Gastroesophageal sphincter (tissue), 4 donors: Measurements from ENCODE around the gene MINDY2. TPM values are rescaled to one million over a fixed set of nuclear protein-coding genes. Genes with fewer than 3 reads are reported as not detected.

ENCODE experiments used
- ATAC-seq: fragments of 150-250 bp; one replicate; pipeline ENCODE4 v1.9.1; 2016; ENCODE audit warnings: mild to moderate bottlenecking, moderate library complexity
- H3K27ac ChIP-seq, 4 donors: fragments of 200-600 bp; sonication (generic) in 3 of 4; 1 replicate in 3 of 4; 2 replicates in 1 of 4; pipeline ENCODE4 v1.5.1; 2016 to 2019
- H3K27me3 ChIP-seq: fragments of 200-600 bp; sonication (generic); one replicate; pipeline ENCODE4 v1.5.1; 2019
- H3K36me3 ChIP-seq, 2 donors: fragments of 200-600 bp; sonication (generic); one replicate each; pipeline ENCODE4 v1.5.1; 2019; ENCODE audit warnings: control low read depth in 1 of 2
- H3K4me1 ChIP-seq, 3 donors: fragments of 200-600 bp; sonication (generic); 1 replicate in 2 of 3; 2 replicates in 1 of 3; pipeline ENCODE4 v1.5.1; 2016 to 2019; ENCODE audit warnings: control low read depth in 2 of 3
- H3K4me3 ChIP-seq, 2 donors: fragments of 200-600 bp; sonication (generic); one replicate each; pipeline ENCODE4 v1.5.1; 2019; ENCODE audit warnings: mild to moderate bottlenecking in 1 of 2, moderate library complexity in 1 of 2
- H3K9me3 ChIP-seq, 3 donors: fragments of 200-600 bp; sonication (generic); one replicate each; pipeline ENCODE4 v1.5.1; 2017 to 2019; ENCODE audit warnings: control low read depth in 2 of 3
- EP300 ChIP-seq: sonication (generic); formaldehyde crosslinking; IDR thresholded peaks from one replicate; pipeline ENCODE4 v1.6.1; 2017; ENCODE audit warnings: antibody characterized with exemption, mild to moderate bottlenecking
- POLR2A ChIP-seq, 2 donors: fragments of 450-650 bp; IDR thresholded peaks; one replicate each; pipeline ENCODE4 v1.6.1; 2017; ENCODE audit warnings: antibody characterized with exemption in 2 of 2, mild to moderate bottlenecking in 2 of 2, moderate library complexity in 1 of 2
- POLR2AphosphoS5 ChIP-seq: sonication (generic); formaldehyde crosslinking; IDR thresholded peaks from one replicate; pipeline ENCODE4 v1.6.1; 2017; ENCODE audit warnings: antibody characterized with exemption
- WGBS, 2 donors: methylation state at CpG; one replicate each; pipeline ENCODE4 v1.1.5; 2018; ENCODE audit warnings: low coverage in 1 of 2; 5-methylcytosine and 5-hydroxymethylcytosine counted together
- total RNA-seq, 4 donors: library from RNA; depleted of rRNA; stranded (reverse); fragments of >200 nt; gene quantifications; one replicate each; pipeline ENCODE4 v1.1.0, GENCODE V29; 2016
- TF ChIP-seq, protein P1 (sequence below), 4 experiments: fragments of 200-600 bp in 2 of 4; fragments of 450-650 bp in 2 of 4; sonication (generic) in 1 of 4; IDR thresholded peaks; one replicate each; pipeline ENCODE4 v1.5.1; 2017 to 2019; ENCODE audit warnings: antibody characterized with exemption in 4 of 4, mild to moderate bottlenecking in 2 of 4, moderate library complexity in 2 of 4

Gene MINDY2
- total RNA-seq, 4 donors from 2014 or later = 28.6 to 44.4 (median 38.4) TPM

DNA sequence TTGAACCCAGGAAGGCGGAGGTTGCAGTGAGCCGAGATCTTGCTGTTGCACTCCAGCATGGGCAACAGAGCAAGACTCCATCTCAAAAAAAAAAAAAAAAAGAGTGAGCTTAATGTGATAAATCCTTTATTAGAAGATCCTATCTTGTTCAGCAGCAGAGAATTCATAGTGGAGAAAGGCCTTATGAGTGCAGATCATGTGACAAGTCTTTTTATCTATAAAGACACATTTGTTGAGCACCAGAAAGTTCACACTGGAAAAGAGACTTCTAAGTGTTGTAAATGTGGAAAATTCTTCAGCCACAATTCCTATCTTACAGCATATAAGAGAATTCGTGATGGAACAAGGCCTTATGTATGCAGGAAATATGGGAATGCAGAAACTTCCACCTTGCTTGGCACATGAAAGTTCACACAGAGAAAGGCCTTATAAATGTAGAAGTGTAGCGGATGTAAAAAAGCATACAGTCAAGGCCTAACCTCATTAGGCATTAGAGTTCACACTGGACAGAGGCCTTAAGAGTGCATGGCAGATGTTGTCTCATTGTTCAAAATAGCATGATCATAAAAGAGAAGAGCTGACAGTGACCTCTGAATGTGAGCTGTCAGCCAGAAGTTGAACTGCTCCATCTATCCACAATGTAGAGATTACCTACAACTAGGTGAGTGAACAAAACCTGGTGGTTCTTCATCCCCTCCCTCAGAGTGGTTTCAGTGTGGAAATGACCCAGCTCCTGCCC lies 38.3 kb upstream of the MINDY2 start:
- Histone ChIP-seq H3K27ac (no peak overlapping the region), H3K36me3 (no peaks in the 10 kb centered on the region), H3K4me1 (peaks cover 0 to 46% (median 8%) of the 10 kb centered on the region in 3 donors), H3K9me3 (no peaks in the 10 kb centered on the region), H3K4me3 (no peak overlapping the region), H3K27me3 (no peaks in the 10 kb centered on the region)
- TF ChIP-seq POLR2A (IDR thresholded peaks at IDR 0.05) = no peak
- TF ChIP-seq EP300 = no peak
- no peak for TF ChIP-seq POLR2AphosphoS5
- TF ChIP-seq, protein P1, sequence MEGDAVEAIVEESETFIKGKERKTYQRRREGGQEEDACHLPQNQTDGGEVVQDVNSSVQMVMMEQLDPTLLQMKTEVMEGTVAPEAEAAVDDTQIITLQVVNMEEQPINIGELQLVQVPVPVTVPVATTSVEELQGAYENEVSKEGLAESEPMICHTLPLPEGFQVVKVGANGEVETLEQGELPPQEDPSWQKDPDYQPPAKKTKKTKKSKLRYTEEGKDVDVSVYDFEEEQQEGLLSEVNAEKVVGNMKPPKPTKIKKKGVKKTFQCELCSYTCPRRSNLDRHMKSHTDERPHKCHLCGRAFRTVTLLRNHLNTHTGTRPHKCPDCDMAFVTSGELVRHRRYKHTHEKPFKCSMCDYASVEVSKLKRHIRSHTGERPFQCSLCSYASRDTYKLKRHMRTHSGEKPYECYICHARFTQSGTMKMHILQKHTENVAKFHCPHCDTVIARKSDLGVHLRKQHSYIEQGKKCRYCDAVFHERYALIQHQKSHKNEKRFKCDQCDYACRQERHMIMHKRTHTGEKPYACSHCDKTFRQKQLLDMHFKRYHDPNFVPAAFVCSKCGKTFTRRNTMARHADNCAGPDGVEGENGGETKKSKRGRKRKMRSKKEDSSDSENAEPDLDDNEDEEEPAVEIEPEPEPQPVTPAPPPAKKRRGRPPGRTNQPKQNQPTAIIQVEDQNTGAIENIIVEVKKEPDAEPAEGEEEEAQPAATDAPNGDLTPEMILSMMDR (IDR thresholded peaks at IDR 0.05) = no peak
- WGBS, 2 donors = 93 to 95% methylated on average over 2 to 4 of the region's 4 CpGs
- no peak for ATAC-seq

DNA sequence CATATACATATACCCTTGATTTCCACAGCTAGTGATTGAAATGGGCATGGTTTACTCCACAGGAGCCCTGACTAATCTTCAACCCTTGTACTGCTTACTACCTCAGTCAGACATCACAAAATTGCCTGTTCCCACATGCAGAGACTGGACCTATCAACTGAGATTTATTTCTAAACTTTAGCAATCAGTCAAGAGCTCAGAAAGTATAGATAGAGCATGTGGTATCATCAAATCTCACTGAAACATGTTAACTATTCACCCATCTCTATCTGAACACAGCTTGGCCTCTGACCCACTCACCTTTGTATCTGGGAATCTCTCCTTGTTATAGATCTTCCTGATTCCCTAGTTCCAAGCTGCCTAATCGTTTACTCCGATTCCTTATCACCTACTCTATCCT lies 36.2 kb upstream of the MINDY2 start:
- Histone ChIP-seq H3K27ac (no peak overlapping the region), H3K36me3 (no peaks in the 10 kb centered on the region), H3K4me1 (peaks cover 0 to 56% (median 12%) of the 10 kb centered on the region in 3 donors), H3K9me3 (no peaks in the 10 kb centered on the region), H3K4me3 (no peak overlapping the region), H3K27me3 (no peaks in the 10 kb centered on the region)
- ATAC-seq = no peak
- 63 to 74% methylated on average over 2 of the region's 2 CpGs for WGBS, 2 donors
- TF ChIP-seq POLR2AphosphoS5 = no peak
- TF ChIP-seq, protein P1 (IDR thresholded peaks at IDR 0.05) = no peak
- no peak for TF ChIP-seq POLR2A (IDR thresholded peaks at IDR 0.05)
- no peak for TF ChIP-seq EP300

DNA sequence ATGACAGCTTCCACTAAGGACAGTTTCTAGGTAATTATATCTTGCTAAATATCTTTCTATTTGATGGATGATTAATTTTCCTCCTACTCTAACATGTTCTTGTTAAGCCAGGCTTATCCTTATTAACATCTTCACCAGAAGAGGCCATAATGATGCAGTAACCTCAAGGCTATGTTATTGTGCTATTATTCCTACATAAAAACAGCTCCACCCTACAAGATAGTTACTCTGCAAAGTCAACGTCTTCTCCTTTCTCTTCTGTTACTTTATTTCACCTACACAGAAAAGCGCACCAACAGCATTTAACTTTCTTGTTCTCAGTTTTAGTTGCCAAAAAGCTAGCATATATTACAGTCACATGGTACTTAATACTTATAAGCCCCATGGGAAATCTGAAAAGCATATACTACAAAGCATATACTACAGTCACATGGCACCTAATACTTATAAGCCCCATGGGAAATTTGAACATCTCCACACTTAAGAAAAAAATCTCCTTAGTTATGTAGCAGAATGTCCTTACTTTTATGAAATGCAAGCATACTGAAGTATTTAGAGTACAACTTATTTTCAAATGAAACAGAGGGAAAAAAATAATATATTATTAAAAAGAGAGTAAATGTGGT lies 35.0 kb upstream of the MINDY2 start:
- H3K4me1 ChIP-seq = peaks cover 0 to 56% (median 15%) of the 10 kb centered on the region in 3 donors
- no peak for ATAC-seq
- H3K9me3 ChIP-seq = no peaks in the 10 kb centered on the region
- no peak overlapping the region for H3K27ac ChIP-seq
- no peak overlapping the region for H3K4me3 ChIP-seq
- WGBS, 2 donors = 65 to 76% methylated on average over 2 of the region's 2 CpGs
- no peaks in the 10 kb centered on the region for H3K27me3 ChIP-seq
- no peaks in the 10 kb centered on the region for H3K36me3 ChIP-seq
- TF ChIP-seq POLR2A (IDR thresholded peaks at IDR 0.05) = no peak
- no peak for TF ChIP-seq EP300
- no peak for TF ChIP-seq POLR2AphosphoS5
- TF ChIP-seq, protein P1 (IDR thresholded peaks at IDR 0.05) = no peak

DNA sequence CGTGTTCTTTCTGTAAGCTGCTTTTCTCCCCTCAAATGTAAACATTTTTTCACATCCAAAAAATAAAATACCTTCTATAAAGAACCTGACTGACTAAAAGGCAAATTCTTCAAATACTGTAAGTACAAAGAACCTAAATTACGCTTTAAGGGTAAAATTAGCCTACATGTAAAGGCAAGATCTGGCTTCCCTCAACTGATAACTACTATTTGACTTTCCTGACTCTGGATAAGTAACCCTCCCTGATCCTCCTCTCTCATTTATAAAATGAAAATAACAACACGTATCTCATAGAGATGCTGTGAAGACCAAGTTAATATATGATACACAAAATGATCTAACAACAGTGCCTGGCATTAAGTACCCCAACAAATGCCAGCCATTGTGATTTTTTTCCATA lies 33.8 kb upstream of the MINDY2 start:
- H3K9me3 ChIP-seq = no peaks in the 10 kb centered on the region
- no peaks in the 10 kb centered on the region for H3K27me3 ChIP-seq
- ATAC-seq = no peak
- no peaks in the 10 kb centered on the region for H3K36me3 ChIP-seq
- H3K4me1 ChIP-seq = peaks cover 0 to 55% (median 10%) of the 10 kb centered on the region in 3 donors
- no peak for TF ChIP-seq POLR2AphosphoS5
- H3K27ac ChIP-seq = no peak overlapping the region
- 84 to 92% methylated on average over 3 of the region's 3 CpGs for WGBS, 2 donors
- no peak overlapping the region for H3K4me3 ChIP-seq

DNA sequence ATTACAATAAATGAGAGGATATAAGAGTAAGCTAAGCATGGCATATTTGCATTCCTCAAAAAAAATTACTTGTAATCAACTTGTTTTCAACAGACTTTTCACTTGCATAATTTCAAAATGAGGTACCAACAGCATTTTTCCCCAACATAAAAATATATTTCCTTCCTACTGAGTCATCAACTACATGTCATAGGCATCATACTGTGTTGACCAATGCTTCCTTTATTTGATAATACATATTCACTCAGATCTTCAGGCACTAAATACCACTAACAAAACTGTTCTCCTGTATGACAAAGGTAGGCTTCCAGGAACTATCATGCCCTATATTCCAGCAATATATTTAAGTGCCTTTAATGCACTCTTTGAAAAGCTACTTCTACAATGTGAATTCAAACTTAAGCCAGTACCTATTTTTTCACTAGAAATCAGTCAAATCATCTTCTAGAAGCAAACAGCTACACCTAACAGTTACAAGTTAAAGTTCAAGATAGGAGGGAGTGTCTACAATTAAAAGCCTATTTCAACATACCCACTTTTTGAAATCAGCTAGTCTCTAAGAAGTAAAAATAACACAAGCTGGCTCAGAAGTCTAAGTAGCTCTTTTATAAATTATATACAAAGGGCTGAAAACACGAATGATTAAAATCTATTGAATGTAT lies 32.9 kb upstream of the MINDY2 start:
- no peak for ATAC-seq
- H3K36me3 ChIP-seq = no peaks in the 10 kb centered on the region
- no peak for TF ChIP-seq POLR2AphosphoS5
- no peak for TF ChIP-seq EP300
- no peak for TF ChIP-seq POLR2A (IDR thresholded peaks at IDR 0.05)
- TF ChIP-seq, protein P1 (IDR thresholded peaks at IDR 0.05) = no peak
- 50 to 79% methylated on average over 1 of the region's 1 CpG for WGBS, 2 donors
- no peak overlapping the region for H3K27ac ChIP-seq
- no peaks in the 10 kb centered on the region for H3K27me3 ChIP-seq
- H3K9me3 ChIP-seq = no peaks in the 10 kb centered on the region
- H3K4me3 ChIP-seq = no peak overlapping the region
- H3K4me1 ChIP-seq = peaks cover 0 to 63% (median 10%) of the 10 kb centered on the region in 3 donors
